NOMO-1 treated with DMSO at 0.1 percent for 48 hours (cell line): Measurements from ENCODE around the gene PLCL2.

Experiments used
- DNase-seq: peaks from one replicate; lab custom pipeline; 2025; ENCODE audit not compliant: unreplicated experiment; lab: John Stamatoyannopoulos, UW

The PLCL2 gene

DNA sequence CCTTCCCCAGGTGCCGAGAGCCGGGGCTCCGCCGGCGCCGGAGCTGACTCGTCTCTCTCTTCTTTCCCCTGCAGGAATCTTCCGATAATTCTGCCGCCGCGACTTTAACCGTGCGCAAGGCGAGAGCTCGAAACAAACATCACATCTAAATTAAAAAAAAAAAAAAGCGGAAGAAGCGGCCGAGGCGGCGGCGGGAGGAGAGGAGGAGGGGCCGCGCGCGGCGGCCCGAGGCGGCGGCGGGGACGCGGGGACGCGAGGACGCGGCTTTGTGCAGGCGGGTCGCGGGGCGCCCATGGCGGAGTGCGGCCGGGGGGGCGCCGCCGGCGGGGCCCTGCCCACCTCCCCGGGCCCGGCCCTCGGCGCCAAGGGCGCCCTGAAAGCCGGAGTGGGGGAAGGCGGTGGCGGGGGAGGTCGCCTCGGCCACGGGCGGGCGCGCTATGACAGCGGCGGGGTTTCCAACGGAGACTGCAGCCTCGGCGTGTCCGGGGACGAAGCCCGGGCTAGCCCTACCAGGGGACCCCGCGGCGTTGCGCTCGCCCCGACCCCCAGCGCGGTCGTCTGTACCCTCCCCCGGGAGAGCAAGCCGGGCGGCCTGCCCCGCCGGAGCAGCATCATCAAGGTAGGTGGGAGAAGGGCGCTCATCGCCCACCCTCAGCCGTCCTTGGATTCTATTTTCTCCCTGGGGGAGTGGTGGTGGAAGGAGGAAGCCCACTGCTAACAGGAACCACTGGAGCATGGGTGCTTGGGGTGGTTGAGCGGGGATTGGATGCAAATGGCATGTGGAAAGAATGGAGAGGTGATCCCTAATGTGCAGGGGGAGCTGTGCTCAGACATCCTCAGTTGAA lies at the start of gene PLCL2:
Gene PLCL2, plus strand, starts transcription at position 208 of the 845 bp plus-strand sequence. Its CDS starts 85 bp downstream, at position 293.
- peak; percentile 56 for DNase-seq

DNA sequence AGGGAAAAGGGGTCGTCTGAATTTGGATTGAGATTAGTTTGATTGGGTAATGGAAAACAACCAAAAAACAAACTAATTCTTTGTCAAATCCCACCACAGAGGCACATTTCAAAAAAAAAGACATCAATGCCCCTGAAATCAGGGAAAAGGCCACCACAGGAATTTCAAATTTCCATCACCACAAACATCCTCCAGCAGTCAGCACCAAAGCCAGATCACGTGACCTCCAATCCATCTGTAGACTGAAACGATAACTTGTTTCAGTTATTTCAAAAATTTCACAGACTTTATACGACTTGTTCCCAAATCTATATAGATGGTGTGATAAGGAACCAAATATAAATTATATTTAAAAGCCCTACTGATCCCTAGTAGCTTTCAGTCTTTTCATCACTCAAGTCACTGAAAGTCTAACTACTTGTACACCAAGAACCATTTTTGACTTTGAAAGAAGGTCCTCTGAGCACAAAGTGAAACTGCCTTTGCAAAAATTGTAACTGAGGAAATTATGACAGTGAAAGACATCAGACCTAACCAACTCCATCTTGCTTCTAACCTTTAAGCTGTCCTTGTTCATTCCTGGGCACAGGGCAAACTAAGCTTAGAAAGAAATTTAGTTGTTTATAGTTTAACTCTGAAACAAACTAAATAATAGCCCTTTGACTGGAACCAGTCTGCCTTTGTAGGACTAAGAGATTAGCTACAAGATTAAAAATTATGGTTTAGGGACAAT lies 48.1 kb upstream of the PLCL2 start:
- no peak for DNase-seq

DNA sequence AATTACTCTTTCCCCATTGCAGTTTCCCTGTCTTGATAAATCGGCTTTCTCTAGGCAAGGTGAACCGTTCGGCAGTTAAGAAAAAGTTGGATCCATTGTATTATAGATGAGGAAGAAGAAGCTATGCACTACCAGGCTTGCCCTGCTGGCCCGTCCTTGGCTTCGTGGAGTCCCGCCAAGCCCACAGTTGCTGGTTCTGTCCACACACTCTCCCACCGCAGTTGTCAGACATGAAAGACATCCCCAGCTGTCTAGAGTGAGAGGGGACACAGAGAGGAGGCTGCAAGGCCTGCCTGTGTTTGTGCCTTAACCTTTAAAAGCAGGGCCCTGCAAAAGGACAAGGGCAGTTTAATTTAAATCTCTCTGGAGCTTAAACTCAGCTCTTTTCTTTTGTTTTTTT lies 47.2 kb upstream of the PLCL2 start:
- DNase-seq = no peak

DNA sequence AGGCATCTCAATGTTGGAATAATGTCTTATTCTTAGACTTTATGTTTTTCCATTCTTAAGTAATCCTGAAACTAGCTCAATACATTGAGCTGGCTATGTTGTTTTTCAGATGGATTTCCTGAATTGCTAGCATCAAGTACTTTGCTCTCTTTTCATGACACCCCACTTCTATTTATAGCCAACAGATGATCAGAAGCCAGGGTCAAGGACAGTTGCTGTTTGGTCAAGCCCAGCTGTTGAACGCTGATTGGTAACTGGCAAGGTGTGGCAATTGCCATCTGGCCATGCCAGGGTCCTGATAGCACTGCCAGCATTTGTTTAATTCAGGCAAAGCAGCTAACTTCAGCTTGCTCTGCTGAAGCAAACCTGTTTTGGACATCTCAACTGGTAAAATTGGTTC lies 46.2 kb upstream of the PLCL2 start:
- DNase-seq = no peak

DNA sequence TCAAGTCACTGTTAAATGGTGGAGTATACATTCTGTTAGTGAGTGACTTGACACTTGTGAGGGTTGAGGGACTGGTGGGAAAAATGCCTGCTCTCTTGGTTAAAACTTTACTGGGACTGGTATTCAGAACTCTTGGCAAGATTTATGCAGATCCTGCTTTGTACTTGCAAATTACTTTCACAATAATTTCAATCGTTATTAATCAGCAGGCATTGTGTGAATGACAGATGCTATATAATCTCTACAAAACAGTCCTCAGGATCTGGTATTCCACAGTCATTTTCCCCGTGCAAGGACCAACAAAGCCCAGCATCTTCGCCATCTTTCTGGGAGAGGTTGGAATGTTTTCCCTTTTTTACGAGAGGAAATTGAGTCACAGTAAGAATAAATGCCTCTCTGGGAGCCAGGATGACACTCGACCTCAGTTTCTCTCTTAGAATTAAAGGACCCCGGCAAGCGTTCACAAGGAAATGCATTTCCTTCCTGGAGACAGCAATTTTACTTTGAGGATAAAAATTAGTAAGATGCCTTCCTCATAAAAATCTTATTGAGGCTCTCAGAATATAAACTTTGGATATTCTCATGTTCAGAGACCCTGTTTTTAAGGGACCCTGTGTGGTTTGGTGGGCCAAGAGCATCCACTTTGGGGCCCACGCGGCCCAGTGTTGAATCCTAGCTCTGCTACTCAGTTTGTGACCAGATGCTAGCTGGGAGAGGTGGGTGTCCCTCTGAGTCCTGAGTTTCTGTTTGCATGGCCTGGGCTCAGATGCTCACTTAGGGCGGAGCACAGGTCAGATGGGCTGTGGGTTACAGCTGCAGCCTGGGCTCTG lies 45.3 kb upstream of the PLCL2 start:
- no peak for DNase-seq

DNA sequence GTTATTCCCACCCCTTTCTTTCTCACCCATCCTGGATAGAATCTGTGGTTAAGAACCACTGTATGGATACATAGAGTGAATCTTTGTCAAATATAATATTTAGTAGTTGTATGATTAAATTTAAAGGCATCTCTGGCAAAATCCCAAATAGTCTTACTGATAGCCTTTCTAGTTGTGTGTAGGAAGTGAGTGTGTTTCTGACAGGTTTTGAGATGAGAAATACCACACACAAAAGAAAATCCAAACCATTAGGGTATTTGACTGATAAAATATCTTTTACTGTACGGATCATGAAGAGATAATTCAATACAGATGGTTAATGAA lies 44.7 kb upstream of the PLCL2 start:
- no peak for DNase-seq

DNA sequence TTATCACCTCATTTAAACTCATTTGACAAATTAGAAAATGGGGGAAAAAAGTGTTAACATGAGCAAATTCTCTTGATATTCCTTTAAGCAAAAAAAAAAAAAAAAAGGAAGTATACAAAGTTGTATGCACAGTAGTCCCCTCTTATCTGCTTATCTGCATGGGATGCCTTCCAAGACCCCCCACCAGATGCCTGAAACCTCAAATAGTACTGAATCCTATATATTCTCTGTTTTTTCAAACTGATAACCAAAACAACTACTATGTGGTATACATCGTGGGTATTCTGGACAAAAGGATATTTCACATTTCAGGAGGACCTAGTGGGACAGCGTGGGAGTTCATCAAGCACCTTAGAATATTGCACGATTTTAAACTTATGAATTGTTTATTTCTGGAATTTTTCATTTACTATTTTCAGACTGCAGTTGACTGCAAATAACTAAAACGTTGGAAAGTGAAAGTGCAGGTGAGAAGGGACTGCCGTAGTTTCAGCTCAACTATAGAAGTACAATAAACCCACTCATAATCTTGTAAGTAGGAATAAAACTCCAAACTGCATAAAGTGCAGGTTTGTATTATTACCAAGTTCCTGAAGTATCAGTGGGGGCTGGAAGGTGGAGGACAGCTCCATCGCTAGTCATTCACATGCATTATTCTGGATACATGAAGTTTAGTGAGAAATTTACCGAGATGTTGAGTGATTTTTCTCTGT lies 43.6 kb upstream of the PLCL2 start:
- DNase-seq = no peak

DNA sequence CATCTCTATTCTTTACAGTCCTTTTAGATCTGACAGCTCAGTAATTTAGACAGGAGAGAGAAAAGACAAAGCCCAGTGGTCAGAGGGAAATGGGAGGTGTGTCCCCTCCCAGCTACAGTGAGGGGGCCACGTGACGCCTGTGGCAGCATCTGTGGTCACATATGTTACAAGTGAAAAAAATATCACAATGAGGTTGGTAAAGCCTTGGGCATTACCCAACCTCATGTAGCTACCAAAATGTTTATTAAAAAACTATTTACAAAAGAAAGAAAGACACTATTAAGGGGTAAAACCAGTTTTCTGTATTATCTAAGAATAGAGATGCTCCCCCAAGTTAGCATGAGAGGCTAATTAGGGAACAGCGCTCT lies 42.9 kb upstream of the PLCL2 start:
- DNase-seq = peak; percentile 68

DNA sequence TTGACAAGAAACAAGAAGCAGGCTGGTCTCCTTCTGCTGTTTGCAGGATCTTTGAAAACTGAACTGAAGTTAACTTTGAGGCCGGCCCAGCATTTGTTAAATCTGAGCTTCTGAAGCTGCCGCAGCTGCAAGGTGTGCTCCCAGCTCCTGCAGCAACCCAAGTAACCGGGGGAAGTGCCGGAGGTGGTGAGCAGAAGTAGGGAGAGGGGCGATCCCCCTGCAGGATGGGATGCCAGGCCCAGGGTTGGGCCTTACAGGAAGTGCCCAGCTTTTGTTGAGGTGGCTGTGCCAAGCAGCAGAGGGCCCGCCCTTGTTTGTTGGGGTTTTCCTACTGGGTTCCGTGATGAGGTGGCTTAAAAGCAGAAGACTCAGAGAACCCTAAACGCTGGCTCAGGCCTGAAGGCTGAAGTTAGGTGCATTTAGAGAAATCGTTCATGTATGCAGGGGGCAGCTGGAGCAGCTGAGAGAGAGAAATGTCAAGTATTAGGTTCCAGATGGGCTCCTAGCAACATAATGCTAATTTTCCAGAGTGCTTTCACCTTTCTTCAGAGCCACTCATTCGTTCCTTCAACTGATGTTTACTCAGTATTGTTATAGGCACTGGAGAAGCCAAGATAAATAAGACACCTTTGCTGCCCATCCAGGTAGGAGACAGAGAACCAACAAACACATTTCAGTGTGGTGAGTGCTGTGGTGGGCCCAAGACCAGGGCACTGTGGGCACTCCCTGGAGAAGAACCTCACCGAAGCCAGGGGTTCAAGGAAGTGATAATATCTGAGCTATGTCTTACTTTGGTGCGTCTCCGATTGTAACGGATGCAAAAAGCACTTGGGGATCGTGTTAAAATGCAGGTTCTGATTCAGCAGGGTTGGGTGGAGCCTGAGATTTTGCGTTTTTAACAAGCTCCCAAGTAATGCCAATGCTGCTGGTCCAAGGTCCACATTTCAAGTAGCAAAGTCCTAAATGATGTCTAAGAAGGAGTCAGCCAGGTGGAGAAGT lies 42.2 kb upstream of the PLCL2 start:
- peak; percentile 50 for DNase-seq

DNA sequence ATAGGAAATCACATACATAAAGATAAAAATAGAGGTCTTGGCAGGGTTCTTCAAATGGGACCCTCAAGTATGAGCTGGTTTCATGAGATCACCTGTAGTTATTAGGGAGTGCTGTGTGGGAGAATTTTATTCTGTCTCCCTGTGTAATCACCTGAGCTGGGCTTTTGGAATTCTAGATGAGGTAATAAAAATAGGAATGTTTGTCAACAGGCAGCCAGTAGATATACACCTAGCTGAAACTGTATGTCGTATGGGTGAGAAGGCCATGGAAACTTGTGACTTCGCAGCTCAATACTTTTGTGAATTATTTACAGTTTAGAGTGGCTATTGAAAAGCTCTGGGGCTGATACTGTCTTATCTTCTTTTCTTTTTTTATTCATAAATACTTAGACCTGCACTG lies 40.5 kb upstream of the PLCL2 start:
- DNase-seq = no peak

DNA sequence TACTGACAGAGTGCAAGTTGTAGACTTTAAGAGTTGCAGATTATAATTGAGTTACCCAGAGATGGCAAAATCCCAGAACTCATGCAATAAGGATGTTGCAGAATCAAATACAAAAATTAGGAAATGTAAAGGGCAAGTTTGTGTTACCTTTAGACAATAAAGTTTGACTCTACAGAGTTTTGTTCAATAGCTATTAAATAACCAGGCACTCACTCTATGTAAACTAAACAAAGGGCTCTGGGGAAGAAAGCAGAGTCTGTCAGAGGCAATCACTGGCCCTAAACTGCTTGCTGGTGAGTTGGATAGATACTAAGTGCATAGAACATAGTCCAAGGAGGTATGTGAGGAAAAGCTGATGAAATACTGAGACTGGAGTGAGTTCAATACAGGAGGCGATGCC lies 40.0 kb upstream of the PLCL2 start:
- DNase-seq = no peak

DNA sequence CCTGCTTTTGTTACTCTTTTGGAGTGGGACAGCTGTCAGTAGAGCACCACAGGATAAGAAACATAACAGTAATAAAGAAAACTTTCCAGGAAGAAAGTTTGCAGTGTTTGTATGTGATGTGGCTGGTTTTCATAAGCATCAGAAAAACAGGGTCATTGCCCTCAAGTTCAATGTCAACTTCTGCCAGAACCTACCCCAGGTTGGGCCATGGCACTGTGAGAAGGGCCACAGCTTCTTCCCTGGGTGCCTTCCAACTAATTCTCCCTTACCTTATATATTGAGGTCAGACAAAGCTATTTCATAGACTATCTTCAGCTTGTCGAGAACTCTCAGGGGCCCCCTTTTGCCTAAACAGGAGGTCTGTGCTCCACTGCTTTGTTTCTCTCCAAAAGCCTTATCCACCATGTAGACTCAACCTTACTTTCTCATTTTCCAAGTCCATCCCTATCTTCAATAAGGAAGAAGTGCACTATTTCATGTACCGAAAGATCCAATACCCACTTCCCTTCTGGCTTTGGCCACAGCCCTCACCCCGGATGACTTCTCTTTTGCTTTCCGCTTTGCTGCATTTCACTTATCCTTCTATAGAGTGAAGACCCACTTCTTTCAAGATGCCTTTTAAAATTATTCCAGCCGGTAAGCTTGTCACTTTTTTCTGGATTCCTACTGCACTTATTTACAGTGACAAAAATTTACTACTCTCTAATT lies 38.2 kb upstream of the PLCL2 start:
- no peak for DNase-seq

DNA sequence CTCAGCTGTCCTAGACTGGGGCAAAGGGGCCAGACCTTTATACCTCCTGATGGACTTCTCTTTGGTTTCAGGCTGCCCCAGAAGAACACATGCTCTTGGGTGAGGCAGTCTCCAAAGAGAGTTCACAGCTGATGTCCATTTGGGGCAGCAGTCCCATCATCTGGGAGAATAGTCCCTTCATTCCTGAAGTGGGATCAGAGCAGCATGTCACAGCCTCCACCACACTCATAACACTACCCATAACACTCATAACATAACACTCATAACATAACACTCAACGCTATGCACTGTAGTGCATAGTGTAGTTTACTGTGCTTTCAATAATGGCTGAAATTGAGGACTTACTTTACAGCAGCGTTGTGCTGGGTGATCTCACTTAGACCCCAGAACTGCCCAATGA lies 36.7 kb upstream of the PLCL2 start:
- no peak for DNase-seq

DNA sequence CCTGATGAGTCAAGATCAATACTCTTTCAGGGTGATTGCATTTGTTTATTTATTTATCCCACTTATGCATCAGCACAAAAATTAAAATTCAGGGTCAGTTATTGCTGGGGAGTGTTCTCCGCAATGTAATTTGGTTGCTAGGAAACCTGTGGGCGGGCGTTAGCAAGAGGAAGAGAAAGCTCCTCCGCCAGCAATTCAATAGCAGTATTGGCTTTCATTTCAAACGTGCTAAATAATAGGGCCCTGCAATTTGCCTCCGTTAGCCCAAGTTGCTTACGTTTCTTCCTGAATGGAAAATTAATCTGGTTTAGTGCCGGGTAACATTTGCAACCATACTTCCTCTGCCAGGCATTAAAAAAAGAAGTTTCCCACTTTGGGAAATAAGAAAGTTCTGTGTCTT lies 35.5 kb upstream of the PLCL2 start:
- DNase-seq = peak; percentile 74

DNA sequence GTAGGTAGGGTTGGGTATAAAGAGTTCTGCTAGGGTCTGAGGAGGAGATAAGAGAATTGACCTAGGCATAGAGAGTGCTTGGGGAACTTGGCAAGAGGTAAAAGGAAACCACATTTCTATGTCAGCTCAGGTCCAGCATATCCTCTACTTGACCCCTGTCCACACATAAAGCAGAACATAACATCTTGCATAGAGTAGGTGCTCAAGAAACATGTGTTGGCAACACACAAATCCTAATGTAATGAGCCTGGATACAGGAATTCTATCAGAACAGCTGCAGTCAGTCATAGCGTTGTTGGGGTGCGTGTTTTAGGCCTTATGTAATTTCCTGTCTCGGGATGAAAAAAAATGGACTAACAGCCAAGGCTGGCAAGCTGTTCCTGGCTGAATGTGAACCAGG lies 35.0 kb upstream of the PLCL2 start:
- DNase-seq = peak; percentile 28

DNA sequence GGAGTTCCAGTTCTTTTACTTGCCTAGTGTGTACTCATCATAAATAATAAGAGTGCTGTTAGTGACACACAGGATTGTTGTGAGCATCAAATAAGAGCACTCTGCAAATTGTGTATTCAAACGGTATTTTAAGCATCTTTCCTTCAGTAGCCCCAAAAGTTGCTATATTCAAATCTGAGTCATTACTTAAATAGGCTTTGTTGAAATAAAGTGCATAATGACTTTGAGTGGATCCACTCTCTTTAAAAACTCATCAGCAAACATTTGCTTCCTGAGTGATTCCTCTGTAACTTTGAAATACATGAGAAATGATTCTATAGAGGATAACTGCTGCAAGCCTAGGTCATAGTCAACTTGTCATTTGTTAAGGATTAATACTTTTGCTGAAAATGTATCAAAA lies 29.3 kb upstream of the PLCL2 start:
- DNase-seq = no peak

DNA sequence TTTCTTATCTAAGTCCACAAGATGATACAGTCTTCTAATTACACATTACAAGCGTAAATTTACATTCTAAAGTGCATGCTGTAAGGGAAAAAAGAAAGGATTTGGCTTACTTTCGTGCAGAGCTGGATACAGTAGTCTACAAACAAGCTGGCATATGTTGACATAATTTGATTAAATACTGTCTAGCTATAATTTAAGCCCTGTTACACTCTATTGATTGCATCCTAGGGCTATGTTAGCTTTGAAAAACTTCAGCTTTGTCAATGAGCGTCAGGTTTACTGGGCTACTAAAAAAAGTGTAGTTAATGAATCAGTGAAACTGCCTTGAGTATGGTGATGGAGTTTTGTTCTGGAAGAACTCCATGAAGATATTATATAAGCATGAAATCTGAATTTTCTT lies 24.5 kb upstream of the PLCL2 start:
- DNase-seq = no peak

DNA sequence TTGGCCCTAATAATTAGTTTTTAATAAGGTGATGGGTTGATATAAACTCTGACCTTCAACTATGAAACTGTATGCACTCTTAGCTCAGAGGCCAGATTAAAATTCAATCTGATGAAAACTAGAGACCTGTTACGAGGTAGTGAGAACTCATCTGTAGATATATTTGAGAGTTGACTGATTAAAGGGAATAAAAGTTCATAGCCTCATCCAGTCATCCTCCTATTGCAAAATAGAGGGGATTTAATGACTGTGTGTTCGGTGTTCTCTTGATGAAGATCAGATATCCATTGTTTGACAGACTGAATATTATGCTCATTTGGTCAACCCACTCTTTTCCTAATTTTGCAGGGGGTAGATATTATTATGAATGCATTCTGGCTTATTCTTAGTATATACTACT lies 23.3 kb upstream of the PLCL2 start:
- no peak for DNase-seq

DNA sequence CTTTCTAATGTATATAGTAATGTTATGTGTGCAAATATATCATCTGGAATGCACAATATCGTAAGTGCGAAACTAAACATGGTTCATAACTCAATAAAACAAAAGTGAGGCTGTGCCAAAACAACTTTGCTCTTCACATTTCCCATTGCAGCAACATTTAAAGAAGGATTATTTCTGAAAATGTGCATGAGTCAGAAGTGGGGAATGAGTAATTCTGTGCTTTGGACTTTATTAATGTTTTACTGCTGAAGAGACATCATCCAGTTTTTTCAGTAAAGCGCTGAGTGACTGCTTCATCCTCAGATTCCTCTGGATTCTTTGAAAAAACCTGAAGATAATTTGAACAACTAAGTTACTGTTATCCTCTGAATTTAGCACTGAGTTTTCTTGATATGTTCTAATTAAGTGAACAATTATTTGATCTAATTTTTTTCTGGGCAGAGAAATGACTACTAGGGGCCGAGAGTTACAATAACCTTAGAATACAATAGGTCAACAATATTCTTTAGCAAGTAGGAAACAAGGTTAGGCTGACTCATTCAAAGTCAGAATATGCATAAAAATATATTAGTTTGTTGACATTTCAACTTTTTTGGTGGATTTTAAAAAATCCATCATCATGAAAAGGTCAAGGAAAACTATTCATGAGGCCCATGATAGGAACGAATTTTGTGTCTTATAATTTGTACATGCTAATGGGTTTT lies 20.0 kb upstream of the PLCL2 start:
- no peak for DNase-seq
